Prostate gland (tissue), 2 donors: ENCODE measurements around the gene INPP5D. TPM values are rescaled to one million over a fixed set of nuclear protein-coding genes. Genes with fewer than 3 reads are reported as not detected.

Experiments used
- DNase-seq: peaks from one replicate; pipeline ENCODE4 v3.0.0-alpha.2; 2019; ENCODE audit warnings: low spot score
- H3K27ac ChIP-seq, 2 donors: fragments of 200-600 bp; sonication (generic); 2 replicates each; pipeline ENCODE4 v1.5.1; 2017 to 2019
- H3K27me3 ChIP-seq: fragments of 200-600 bp; sonication (generic); replicated peaks from 2 replicates; pipeline ENCODE4 v1.5.1; 2019; ENCODE audit not compliant: insufficient read depth
- H3K36me3 ChIP-seq, 2 donors: fragments of 200-600 bp; sonication (generic); 1 replicate in 1 of 2; 2 replicates in 1 of 2; pipeline versions ENCODE4 v1.5.1 to v1.8.1; 2017 to 2019
- H3K4me1 ChIP-seq: fragments of 200-600 bp; sonication (generic); replicated peaks from 2 replicates; pipeline ENCODE4 v1.5.1; 2019
- H3K4me3 ChIP-seq, 2 donors: fragments of 200-600 bp; sonication (generic); 2 replicates each; pipeline ENCODE4 v1.5.1; 2017 to 2019
- H3K9me3 ChIP-seq: fragments of 200-600 bp; sonication (generic); 2 replicates; pipeline ENCODE4 v1.5.1; 2017
- CTCF ChIP-seq, 4 experiments: fragments of 200-600 bp in 2 of 4; fragments of 450-650 bp in 2 of 4; sonication (generic) in 2 of 4; IDR thresholded peaks; 1 replicate in 3 of 4; 2 replicates in 1 of 4; pipeline ENCODE4 v1.5.1; 2016 to 2019; ENCODE audit warnings: antibody characterized with exemption in 4 of 4, mild to moderate bottlenecking in 2 of 4, moderate library complexity in 2 of 4
- POLR2A ChIP-seq: fragments of 450-650 bp; IDR thresholded peaks from one replicate; pipeline ENCODE4 v1.6.1; 2016; ENCODE audit warnings: antibody characterized with exemption, mild to moderate bottlenecking
- POLR2AphosphoS5 ChIP-seq: sonication (generic); formaldehyde crosslinking; IDR thresholded peaks from one replicate; pipeline ENCODE4 v1.6.1; 2017; ENCODE audit warnings: antibody characterized with exemption
- WGBS: methylation state at CpG from one replicate; pipeline ENCODE4 v1.1.5; 2018; 5-methylcytosine and 5-hydroxymethylcytosine counted together
- intact Hi-C: fragments of 100-400 bp; cut with DNase I; formaldehyde crosslinking; loops from one replicate; pipeline ENCODE4 v1.14.2; 2022
- total RNA-seq, 2 donors: library from RNA; depleted of rRNA; stranded (reverse); fragments of >200 nt; gene quantifications; one replicate each; pipeline ENCODE4 v1.1.0, GENCODE V29; 2016

The INPP5D gene
- total RNA-seq, 2 donors from 2014 or later = 11.4 to 18.8 TPM

GRCh38 chr2:233075966-233076339, 15.8 kb downstream of the INPP5D start:
- no peaks in the 10 kb centered on the region for H3K36me3 ChIP-seq
- no peak overlapping the region for H3K27ac ChIP-seq
- H3K9me3 ChIP-seq = no peaks in the 10 kb centered on the region
- no peak for DNase-seq
- WGBS = 11% methylated on average over 2 of the region's 2 CpGs
- TF ChIP-seq POLR2AphosphoS5 (no peak), POLR2A (no peak), CTCF (IDR thresholded peaks at IDR 0.05) (no peak)
- H3K27me3 ChIP-seq = no peaks in the 10 kb centered on the region
- H3K4me1 ChIP-seq = no peaks in the 10 kb centered on the region
- no peak overlapping the region for H3K4me3 ChIP-seq
- intact Hi-C loops = no loop called here

- Histone ChIP-seq H3K36me3 (no peaks in the 10 kb centered on the region), H3K9me3 (no peaks in the 10 kb centered on the region), H3K4me3 (no peak overlapping the region), H3K4me1 (no peaks in the 10 kb centered on the region), H3K27ac (no peak overlapping the region), H3K27me3 (no peaks in the 10 kb centered on the region)
- TF ChIP-seq POLR2A (no peak), POLR2AphosphoS5 (no peak), CTCF (IDR thresholded peaks at IDR 0.05) (no peak)
- DNase-seq = no peak
- intact Hi-C loops = no loop called here
- whole genome bisulfite sequencing = 19% methylated on average over 3 of the region's 3 CpGs
Measured at GRCh38 chr2:233076749-233077148, 16.6 kb downstream of the INPP5D start.

GRCh38 chr2:233079473-233079877, 19.3 kb downstream of the INPP5D start:
- intact Hi-C loops = no loop called here

GRCh38 chr2:233079953-233080835, 20.1 kb downstream of the INPP5D start:
- DNase-seq = no peak
- no peaks in the 10 kb centered on the region for H3K27me3 ChIP-seq
- H3K36me3 ChIP-seq = no peaks in the 10 kb centered on the region
- no peak for TF ChIP-seq CTCF (IDR thresholded peaks at IDR 0.05)
- no peak for TF ChIP-seq POLR2AphosphoS5
- TF ChIP-seq POLR2A = no peak
- H3K4me1 ChIP-seq = no peaks in the 10 kb centered on the region
- intact Hi-C loops = no loop called here
- H3K4me3 ChIP-seq = no peak overlapping the region
- H3K27ac ChIP-seq = no peak overlapping the region
- 85% methylated on average over 20 of the region's 20 CpGs for WGBS
- no peaks in the 10 kb centered on the region for H3K9me3 ChIP-seq

More at GRCh38 chr2:233079473-233079877, 19.3 kb downstream of the INPP5D start:
- DNase-seq = no peak
- Histone ChIP-seq H3K4me1 (no peaks in the 10 kb centered on the region), H3K9me3 (no peaks in the 10 kb centered on the region), H3K36me3 (no peaks in the 10 kb centered on the region), H3K4me3 (no peak overlapping the region), H3K27ac (no peak overlapping the region), H3K27me3 (no peaks in the 10 kb centered on the region)
- TF ChIP-seq POLR2A = no peak
- TF ChIP-seq CTCF (IDR thresholded peaks at IDR 0.05) = no peak
- no peak for TF ChIP-seq POLR2AphosphoS5
- 57% methylated on average over 10 of the region's 10 CpGs for WGBS

- Histone ChIP-seq H3K4me1 (no peaks in the 10 kb centered on the region), H3K4me3 (no peak overlapping the region), H3K36me3 (no peaks in the 10 kb centered on the region), H3K27me3 (no peaks in the 10 kb centered on the region), H3K9me3 (no peaks in the 10 kb centered on the region), H3K27ac (no peak overlapping the region)
- intact Hi-C loops = no loop called here
- WGBS = 89% methylated on average over 11 of the region's 11 CpGs
- TF ChIP-seq POLR2A (no peak), CTCF (IDR thresholded peaks at IDR 0.05) (no peak)
- DNase-seq = no peak
Measured at GRCh38 chr2:233080836-233081229, 20.7 kb downstream of the INPP5D start.
